ENCODE data around the gene ASCL1.
A peak's percentile ranks its signal among the peaks of the same experiment; 100 is the strongest.

The ASCL1 gene

GRCh38 chr12:102951841-102952240, 5.6 kb upstream of the ASCL1 start:
- no peak for DNase-seq (ENCODE audit: low spot score)

GRCh38 chr12:102953221-102953620, 4.3 kb upstream of the ASCL1 start:
- DNase-seq (ENCODE audit: low spot score), result no peak

- no peak for DNase-seq (ENCODE audit: low spot score)
Observed at GRCh38 chr12:102954134-102954533, 3.3 kb upstream of the ASCL1 start.

- no peak for DNase-seq (ENCODE audit: low spot score)
Observed at GRCh38 chr12:102955926-102956737, 1.3 kb upstream of the ASCL1 start.

DNA sequence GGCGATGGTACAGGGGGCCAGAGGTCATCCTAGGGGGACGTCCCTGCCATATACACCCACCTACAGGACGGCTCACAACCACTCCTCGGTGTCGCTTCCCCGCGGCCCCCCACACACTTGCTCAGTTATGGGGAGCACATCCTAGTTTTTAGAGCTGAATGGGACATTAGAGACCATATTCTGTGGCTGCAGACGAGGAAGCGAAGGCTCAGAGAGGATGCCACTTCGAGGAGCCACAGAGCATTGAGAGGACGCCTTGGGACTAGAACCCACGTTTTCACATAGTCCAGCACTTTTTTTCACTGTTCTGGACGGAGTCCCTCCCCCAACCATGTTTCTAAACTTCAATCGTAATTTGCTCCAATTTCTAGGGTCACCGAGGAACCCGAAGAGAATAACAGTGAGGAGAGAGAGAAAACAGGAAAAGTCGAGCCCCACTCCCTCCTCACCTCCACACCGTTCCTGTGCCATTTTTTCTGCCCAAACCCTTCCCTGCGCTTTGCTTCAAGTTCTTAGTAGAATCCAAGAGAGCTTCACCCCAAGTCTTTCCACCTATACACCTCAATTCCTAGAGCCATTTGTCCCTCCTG, 641 bp upstream of the ASCL1 start:
- DNase-seq (ENCODE audit: low spot score), result no peak

GRCh38 chr12:102958073-102958829, 777 bp downstream of the ASCL1 start:
- DNase-seq (ENCODE audit: low spot score), result no peak

DNA sequence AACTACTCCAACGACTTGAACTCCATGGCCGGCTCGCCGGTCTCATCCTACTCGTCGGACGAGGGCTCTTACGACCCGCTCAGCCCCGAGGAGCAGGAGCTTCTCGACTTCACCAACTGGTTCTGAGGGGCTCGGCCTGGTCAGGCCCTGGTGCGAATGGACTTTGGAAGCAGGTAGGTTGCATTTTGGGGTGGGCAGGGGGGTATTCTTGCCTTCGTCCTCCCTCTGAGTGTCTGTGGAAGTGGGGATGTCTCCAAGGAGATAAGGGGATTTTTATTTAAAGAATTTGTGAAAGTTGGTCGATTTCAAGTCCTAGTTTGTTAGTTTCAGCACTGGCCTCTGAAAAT, 1.3 kb downstream of the ASCL1 start:
- no peak for DNase-seq (ENCODE audit: low spot score)

DNA sequence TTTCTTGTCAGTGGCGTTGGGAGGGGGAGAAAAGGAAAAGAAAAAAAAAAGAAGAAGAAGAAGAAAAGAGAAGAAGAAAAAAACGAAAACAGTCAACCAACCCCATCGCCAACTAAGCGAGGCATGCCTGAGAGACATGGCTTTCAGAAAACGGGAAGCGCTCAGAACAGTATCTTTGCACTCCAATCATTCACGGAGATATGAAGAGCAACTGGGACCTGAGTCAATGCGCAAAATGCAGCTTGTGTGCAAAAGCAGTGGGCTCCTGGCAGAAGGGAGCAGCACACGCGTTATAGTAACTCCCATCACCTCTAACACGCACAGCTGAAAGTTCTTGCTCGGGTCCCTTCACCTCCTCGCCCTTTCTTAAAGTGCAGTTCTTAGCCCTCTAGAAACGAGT, 1.9 kb downstream of the ASCL1 start:
- DNase-seq (ENCODE audit: low spot score), result no peak

DNA sequence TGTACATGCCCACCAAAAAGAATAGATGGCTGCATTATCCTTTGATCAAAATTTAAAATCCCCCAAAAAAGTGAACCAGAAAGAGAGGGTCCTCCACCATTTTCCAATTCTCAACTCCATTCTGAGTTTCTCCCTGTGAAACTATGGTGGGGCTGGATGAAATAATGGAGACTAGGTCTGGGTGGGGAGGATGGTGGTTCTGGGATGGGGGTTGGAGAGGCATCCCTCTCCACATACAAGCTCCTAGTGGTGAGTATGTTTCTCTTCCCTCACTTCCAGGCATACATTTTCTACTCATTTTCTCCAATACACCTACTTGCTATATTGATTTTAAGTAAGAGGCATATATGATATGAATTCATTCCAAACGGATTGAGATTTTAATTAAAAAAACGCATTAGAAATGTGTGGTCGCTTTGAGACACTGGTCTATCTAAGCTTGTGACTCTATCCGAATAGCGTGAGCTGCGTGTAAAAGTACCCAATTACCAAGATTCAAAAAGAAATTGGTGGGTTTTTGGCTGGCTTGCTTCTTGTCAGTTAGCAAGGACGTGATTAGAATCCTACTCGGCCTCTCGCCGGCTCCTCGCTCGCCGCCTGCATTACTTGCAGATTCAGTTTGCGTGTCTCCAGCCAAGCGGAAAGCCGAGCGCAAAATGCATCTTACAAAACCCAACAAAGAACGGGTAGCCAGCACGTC, 3.4 kb downstream of the ASCL1 start:
- DNase-seq (ENCODE audit: low spot score), result peak; percentile 55

DNA sequence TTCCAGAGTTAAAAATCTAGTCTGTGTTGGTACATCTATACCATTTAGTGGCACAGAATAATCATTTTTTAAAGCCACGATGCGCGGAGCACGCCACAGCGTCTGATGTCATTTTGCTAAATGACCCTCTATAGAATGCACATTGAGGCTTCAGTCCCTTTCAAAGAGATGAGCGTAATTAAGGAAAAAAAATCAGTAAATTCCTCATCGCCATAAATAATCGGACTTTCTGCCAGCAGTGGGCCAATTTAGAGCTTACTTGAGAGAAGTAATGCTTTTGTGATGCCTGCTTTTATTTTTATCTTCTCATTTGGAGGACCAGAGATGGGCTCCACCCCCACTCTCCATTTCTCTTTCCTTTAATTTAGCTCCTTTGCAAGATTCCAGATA, 4.0 kb downstream of the ASCL1 start:
- no peak for DNase-seq (ENCODE audit: low spot score)

DNA sequence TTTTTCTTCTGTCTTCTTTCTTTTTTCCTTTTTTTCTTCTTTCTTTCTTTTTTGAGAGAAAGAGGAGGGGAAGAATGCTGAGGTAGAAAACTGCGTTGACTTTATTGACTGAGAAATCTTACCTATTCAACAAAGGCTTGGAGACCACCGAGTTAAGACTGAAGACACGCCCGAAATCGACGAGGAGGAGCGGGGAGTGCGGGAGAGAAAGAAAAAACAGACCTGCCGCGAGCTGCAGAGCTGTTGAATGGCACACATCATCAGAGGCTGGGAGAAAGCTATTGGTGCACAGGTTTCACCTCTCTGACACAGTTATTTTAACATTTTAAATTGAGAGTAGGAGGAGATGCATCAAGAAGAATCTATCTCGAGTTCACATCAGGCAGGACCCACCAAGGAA, 5.1 kb downstream of the ASCL1 start:
- DNase-seq (ENCODE audit: low spot score), result no peak

GRCh38 chr12:102962986-102963385, 5.5 kb downstream of the ASCL1 start:
- no peak for DNase-seq (ENCODE audit: low spot score)

GRCh38 chr12:102963796-102964195, 6.3 kb downstream of the ASCL1 start:
- no peak for DNase-seq (ENCODE audit: low spot score)

DNA sequence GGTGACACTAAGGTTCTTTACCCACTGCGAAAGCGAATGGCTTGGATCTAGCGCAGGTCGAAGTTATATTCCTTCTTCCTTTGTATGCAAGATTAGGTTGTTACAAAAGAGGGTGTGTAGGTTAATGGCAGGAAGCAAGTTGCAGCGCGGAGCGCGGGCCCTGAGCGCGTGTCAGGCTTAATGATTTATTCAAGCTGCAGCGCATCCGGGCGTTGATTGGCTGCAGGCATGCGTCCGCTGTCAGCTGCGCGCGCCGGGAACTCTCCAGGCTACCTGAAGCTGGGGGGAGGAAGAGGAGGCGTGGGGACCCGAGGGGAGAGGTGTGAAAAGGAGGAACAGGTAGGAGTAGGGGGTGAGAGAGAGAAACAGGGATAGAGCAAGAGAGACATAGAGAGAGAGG, 7.4 kb downstream of the ASCL1 start:
- DNase-seq (ENCODE audit: low spot score), result no peak

DNA sequence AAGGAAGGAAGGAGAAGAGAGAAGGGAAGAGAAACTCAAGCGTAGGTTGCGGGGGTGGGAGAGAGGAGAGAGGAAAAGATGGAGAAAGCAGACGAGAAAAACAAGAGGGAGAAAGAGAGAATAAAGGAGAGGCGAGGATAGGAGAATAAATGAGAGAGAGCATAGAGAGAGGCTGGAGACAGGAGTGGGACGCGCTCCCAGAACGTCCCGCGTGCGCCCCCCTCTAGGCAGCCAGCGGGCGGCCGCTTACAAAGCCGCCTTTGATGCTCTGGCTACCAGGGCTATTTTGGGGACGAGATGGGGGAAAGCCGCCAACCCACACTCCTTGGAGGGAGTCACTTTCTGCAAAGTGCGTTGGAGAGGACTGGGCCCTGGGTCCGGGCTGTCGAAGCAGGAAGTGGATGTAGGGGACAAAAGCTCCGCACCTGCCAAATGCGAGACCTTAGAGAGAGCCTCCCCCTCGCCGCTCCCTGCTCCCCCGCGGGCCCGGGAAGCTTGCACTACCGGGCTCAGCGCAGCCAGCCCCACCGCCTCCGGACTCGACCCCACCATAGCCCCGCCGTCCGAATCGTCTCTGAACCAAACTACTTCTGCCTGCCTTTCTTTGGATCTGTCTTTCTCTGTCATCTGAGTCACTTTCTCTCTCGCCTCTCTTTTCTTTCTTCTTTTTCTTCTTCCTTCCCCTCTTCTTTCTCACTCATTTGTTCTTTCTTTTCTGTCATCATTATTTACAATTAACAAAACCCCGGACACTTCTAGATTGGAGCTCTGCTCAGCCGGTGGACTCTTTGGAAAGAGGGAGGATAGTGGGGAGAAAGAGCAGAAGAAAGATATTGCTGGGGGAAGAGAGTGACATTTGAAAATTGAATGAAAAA, 8.0 kb downstream of the ASCL1 start:
- DNase-seq (ENCODE audit: low spot score), result peak; percentile 55

DNA sequence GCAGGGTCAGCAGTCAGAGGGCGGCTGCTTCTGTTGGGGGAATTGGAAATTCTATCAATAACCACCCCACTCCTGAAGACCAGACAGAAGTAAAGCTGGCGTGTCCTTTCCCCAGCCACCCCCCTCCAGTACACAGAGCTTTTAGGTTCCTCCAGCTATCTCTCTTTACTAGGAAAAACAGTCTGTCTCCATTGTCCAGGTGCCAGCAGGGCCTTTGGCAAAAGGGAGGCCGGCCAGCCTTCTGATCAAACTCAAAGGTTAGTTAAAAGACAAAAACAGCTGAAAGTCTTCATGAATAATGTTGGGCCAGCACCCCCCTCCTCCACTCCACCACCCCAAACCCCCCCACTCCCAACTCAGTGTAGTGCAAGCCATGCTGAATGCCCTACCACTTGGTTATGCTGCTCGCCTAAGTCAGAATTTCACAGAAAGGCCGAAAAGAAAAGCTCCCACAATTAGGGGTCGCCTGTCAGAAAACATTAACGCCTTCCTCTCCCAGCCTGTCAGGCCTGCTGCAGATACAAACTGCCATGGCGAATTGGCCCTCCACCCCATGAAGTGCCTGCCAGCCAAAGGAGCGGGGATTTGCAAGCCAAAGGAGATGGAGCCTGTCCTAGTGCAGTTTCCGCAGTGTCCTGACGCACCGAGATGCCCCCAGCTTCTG, 8.9 kb downstream of the ASCL1 start:
- no peak for DNase-seq (ENCODE audit: low spot score)

- DNase-seq (ENCODE audit: low spot score), result no peak
Observed at GRCh38 chr12:102970780-102971179, 13.3 kb downstream of the ASCL1 start.

- DNase-seq (ENCODE audit: low spot score), result no peak
Observed at GRCh38 chr12:102971227-102971626, 13.8 kb downstream of the ASCL1 start.

DNA sequence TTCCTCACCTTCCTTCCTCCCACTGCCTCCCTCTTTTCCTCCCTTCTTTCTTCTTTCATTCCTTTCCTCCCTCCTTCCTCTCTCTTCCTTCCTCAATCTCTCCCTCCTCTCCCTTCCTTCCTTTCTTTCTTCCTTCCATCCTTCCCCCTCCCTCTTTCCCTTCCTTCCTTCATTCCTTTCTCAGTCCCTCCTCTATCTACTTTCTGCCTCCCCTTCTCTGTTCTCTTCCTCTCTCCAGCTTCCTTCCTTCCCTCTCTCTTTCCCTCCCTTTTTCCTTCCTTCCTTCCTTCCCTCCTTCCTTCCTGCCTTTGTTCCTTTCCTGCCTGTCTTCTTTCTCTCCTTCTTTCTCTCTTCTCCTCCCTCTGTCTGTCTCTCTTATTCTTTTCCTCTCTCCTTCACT, 16.1 kb downstream of the ASCL1 start:
- no peak for DNase-seq (ENCODE audit: low spot score)

DNA sequence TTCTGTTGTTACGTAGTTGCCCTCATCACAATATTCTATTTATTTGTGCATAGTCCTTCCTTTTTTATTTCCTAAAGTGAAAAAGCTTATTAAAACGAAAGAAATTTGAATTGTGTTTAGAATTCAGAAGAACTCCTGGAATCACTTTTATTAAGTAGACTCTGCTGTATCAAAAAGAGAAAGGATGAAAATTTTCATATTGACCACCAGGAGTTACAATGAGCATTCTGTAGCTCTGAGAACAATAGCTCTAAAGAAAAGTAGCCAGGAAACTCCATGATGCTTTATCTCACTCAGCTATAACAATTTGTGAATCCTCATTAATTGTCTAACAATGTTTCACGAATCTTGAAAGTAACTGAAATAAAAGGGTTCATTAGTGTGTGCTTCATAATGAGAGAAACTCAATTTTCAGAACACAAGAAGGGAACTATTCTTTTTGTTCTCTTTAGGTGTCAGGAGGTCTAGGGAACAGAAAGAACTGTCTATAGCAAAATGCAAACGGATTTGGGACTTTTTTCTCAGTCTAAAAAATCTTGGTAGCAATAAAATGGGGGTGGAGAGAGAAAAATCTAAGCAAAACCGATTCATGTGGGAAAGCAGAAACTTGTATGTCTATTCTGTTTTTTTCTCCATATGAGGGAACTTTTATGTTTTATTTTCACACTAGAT, 19.3 kb downstream of the ASCL1 start:
- DNase-seq (ENCODE audit: low spot score), result no peak
